Hepatocyte (in vitro differentiated cells): ENCODE results near the gene CSMD2. TPM values are rescaled to one million over a fixed set of nuclear protein-coding genes. Genes with fewer than 3 reads are reported as not detected.

Experiments used
- DNase-seq: peaks from one replicate; pipeline ENCODE4 v3.0.0-alpha.2; 2016; ENCODE audit warnings: low spot score
- H2AFZ ChIP-seq: fragments of 200-600 bp; sonication (generic); 2 replicates; pipeline ENCODE4 v1.6.0; 2016; ENCODE audit warnings: antibody characterized with exemption, mild to moderate bottlenecking
- H3K27ac ChIP-seq: fragments of 200-600 bp; sonication (generic); 2 replicates; pipeline ENCODE4 v1.5.1; 2016; ENCODE audit warnings: mild to moderate bottlenecking
- H3K27me3 ChIP-seq: fragments of 200-600 bp; sonication (generic); 2 replicates; pipeline ENCODE4 v1.6.1; 2016
- H3K36me3 ChIP-seq: fragments of 200-600 bp; sonication (generic); replicated peaks from 2 replicates; pipeline ENCODE4 v1.5.1; 2016; ENCODE audit warnings: low read depth; ENCODE audit not compliant: insufficient read depth
- H3K4me1 ChIP-seq: fragments of 200-600 bp; sonication (generic); 2 replicates; pipeline ENCODE4 v1.5.1; 2016; ENCODE audit warnings: mild to moderate bottlenecking, moderate library complexity; ENCODE audit not compliant: insufficient read depth
- H3K4me2 ChIP-seq: fragments of 200-600 bp; sonication (generic); 2 replicates; pipeline ENCODE4 v1.6.0; 2016
- H3K4me3 ChIP-seq: fragments of 200-600 bp; sonication (generic); 2 replicates; pipeline ENCODE4 v1.5.1; 2016; ENCODE audit warnings: mild to moderate bottlenecking
- H3K79me2 ChIP-seq: fragments of 200-600 bp; sonication (generic); 2 replicates; pipeline ENCODE4 v1.6.0; 2017; ENCODE audit warnings: mild to moderate bottlenecking
- H3K9me2 ChIP-seq: fragments of 200-600 bp; sonication (generic); replicated peaks from 2 replicates; pipeline ENCODE4 v1.6.0; 2017; ENCODE audit warnings: mild to moderate bottlenecking; ENCODE audit not compliant: insufficient read depth
- H3K9me3 ChIP-seq: fragments of 200-600 bp; sonication (generic); 2 replicates; pipeline ENCODE4 v1.5.1; 2016; ENCODE audit warnings: low read depth, mild to moderate bottlenecking
- H4K20me1 ChIP-seq: fragments of 200-600 bp; sonication (generic); 2 replicates; pipeline ENCODE4 v1.6.0; 2016; ENCODE audit warnings: mild to moderate bottlenecking; ENCODE audit not compliant: insufficient read depth, poor library complexity, severe bottlenecking
- EZH2 ChIP-seq: fragments of 200-600 bp; sonication (generic); IDR thresholded peaks from 2 replicates; pipeline ENCODE4 v1.6.1; 2016; ENCODE audit warnings: antibody characterized with exemption, mild to moderate bottlenecking, borderline replicate concordance
- EZH2phosphoT487 ChIP-seq: fragments of 200-600 bp; sonication (generic); IDR thresholded peaks from one replicate; pipeline ENCODE4 v1.6.1; 2018; ENCODE audit warnings: antibody characterized with exemption, mild to moderate bottlenecking, low read depth, moderate library complexity; ENCODE audit not compliant: unreplicated experiment, severe bottlenecking
- WGBS: methylation state at CpG from one replicate; pipeline ENCODE4 v1.1.6; 2016; ENCODE audit warnings: low lambda C conversion rate; ENCODE audit errors: missing lambda C conversion rate; 5-methylcytosine and 5-hydroxymethylcytosine counted together
- polyA plus RNA-seq: library from polyadenylated mRNA; unstranded; fragments of >200 nt; fragmentation: Nextera tagmentation; extraction: Ambion mirVana; gene quantifications from 2 replicates; pipeline ENCODE4 v1.2.1, GENCODE V29; 2016
- total RNA-seq: library from RNA; depleted of rRNA; stranded (reverse); fragments of >200 nt; gene quantifications from 2 replicates; pipeline ENCODE4 v1.2.3, GENCODE V29; 2014
- TF ChIP-seq, protein P1 (sequence below): fragments of 200-600 bp; sonication (generic); IDR thresholded peaks from 2 replicates; pipeline ENCODE4 v1.5.1; 2016; ENCODE audit warnings: antibody characterized with exemption, mild to moderate bottlenecking; ENCODE audit not compliant: poor library complexity

CSMD2 gene
- total and polyA plus RNA-seq, 2 experiments from 2014 or later: 0.10 to 0.37 TPM

GRCh38 chr1:33703464-33703863 is 461.6 kb downstream of the CSMD2 start:
- DNase-seq: no peak
- Histone ChIP-seq H3K4me2 (no peak overlapping the region), H3K9me3 (no peaks in the 10 kb centered on the region), H4K20me1 (no peaks in the 10 kb centered on the region), H3K36me3 (no peaks in the 10 kb centered on the region), H2AFZ (no peak overlapping the region), H3K27ac (no peak overlapping the region), H3K79me2 (no peaks in the 10 kb centered on the region), H3K27me3 (no peaks in the 10 kb centered on the region), H3K9me2 (no peaks in the 10 kb centered on the region), H3K4me3 (no peak overlapping the region), H3K4me1 (no peaks in the 10 kb centered on the region)
- 83% methylated on average over 3 of the region's 3 CpGs for WGBS
- TF ChIP-seq EZH2phosphoT487: no peak
- TF ChIP-seq, protein P1, sequence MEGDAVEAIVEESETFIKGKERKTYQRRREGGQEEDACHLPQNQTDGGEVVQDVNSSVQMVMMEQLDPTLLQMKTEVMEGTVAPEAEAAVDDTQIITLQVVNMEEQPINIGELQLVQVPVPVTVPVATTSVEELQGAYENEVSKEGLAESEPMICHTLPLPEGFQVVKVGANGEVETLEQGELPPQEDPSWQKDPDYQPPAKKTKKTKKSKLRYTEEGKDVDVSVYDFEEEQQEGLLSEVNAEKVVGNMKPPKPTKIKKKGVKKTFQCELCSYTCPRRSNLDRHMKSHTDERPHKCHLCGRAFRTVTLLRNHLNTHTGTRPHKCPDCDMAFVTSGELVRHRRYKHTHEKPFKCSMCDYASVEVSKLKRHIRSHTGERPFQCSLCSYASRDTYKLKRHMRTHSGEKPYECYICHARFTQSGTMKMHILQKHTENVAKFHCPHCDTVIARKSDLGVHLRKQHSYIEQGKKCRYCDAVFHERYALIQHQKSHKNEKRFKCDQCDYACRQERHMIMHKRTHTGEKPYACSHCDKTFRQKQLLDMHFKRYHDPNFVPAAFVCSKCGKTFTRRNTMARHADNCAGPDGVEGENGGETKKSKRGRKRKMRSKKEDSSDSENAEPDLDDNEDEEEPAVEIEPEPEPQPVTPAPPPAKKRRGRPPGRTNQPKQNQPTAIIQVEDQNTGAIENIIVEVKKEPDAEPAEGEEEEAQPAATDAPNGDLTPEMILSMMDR: no peak
- no peak for TF ChIP-seq EZH2

- Histone ChIP-seq H3K4me2 (no peak overlapping the region), H3K79me2 (no peaks in the 10 kb centered on the region), H3K4me3 (no peak overlapping the region), H3K36me3 (no peaks in the 10 kb centered on the region), H4K20me1 (no peaks in the 10 kb centered on the region), H3K9me3 (no peaks in the 10 kb centered on the region), H3K9me2 (no peaks in the 10 kb centered on the region), H2AFZ (no peak overlapping the region), H3K27ac (no peak overlapping the region), H3K4me1 (no peaks in the 10 kb centered on the region), H3K27me3 (no peaks in the 10 kb centered on the region)
- TF ChIP-seq, protein P1: no peak
- no peak for TF ChIP-seq EZH2phosphoT487
- no peak for TF ChIP-seq EZH2
- DNase-seq: no peak
- 92% methylated on average over 14 of the region's 14 CpGs for WGBS
Observed at GRCh38 chr1:33698361-33699035, 466.5 kb downstream of the CSMD2 start.

GRCh38 chr1:33697816-33698215 is 467.2 kb downstream of the CSMD2 start:
- Histone ChIP-seq H3K4me1 (no peaks in the 10 kb centered on the region), H3K9me2 (no peaks in the 10 kb centered on the region), H4K20me1 (no peaks in the 10 kb centered on the region), H3K79me2 (no peaks in the 10 kb centered on the region), H3K4me3 (no peak overlapping the region), H2AFZ (no peak overlapping the region), H3K9me3 (no peaks in the 10 kb centered on the region), H3K36me3 (no peaks in the 10 kb centered on the region), H3K4me2 (no peak overlapping the region), H3K27ac (no peak overlapping the region), H3K27me3 (no peaks in the 10 kb centered on the region)
- TF ChIP-seq, protein P1: no peak
- TF ChIP-seq EZH2 (no peak), EZH2phosphoT487 (no peak)
- DNase-seq: no peak
- WGBS: 90% methylated on average over 2 of the region's 2 CpGs
